ENCODE data around the gene TAS1R3.

GRCh38 chr1:1283821-1284220, 47.3 kb upstream of the TAS1R3 start:
- TF ChIP-seq, protein P1, sequence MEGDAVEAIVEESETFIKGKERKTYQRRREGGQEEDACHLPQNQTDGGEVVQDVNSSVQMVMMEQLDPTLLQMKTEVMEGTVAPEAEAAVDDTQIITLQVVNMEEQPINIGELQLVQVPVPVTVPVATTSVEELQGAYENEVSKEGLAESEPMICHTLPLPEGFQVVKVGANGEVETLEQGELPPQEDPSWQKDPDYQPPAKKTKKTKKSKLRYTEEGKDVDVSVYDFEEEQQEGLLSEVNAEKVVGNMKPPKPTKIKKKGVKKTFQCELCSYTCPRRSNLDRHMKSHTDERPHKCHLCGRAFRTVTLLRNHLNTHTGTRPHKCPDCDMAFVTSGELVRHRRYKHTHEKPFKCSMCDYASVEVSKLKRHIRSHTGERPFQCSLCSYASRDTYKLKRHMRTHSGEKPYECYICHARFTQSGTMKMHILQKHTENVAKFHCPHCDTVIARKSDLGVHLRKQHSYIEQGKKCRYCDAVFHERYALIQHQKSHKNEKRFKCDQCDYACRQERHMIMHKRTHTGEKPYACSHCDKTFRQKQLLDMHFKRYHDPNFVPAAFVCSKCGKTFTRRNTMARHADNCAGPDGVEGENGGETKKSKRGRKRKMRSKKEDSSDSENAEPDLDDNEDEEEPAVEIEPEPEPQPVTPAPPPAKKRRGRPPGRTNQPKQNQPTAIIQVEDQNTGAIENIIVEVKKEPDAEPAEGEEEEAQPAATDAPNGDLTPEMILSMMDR (IDR thresholded peaks at IDR 0.05 in 2 of 3, conservative IDR thresholded peaks at IDR 0.05 in 1 of 3; ENCODE audit: control insufficient read depth in 2 of 3, extremely low read depth in 1 of 3, insufficient read depth in 1 of 3, low read depth in 3 of 3, low read length in 3 of 3), result 0 out of 6 replicates have a peak, but pooled peaks of 1 of the 3 experiments have one; percentile 2
- TF ChIP-seq POLR2A (IDR thresholded peaks at IDR 0.05; ENCODE audit: low read depth, low read length), result no peak
- no peak for TF ChIP-seq TARDBP (IDR thresholded peaks at IDR 0.05; ENCODE audit: borderline replicate concordance)
- TF ChIP-seq, protein P2, sequence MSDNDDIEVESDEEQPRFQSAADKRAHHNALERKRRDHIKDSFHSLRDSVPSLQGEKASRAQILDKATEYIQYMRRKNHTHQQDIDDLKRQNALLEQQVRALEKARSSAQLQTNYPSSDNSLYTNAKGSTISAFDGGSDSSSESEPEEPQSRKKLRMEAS (IDR thresholded peaks at IDR 0.05; ENCODE audit: low read depth, low read length), result no peak
- TF ChIP-seq IRF5 (IDR thresholded peaks at IDR 0.05; ENCODE audit: borderline replicate concordance), result no peak
- no peak for TF ChIP-seq EZH2 (IDR thresholded peaks at IDR 0.05; ENCODE audit: borderline replicate concordance, control insufficient read depth, low read depth, low read length)
- TF ChIP-seq SUZ12 (IDR thresholded peaks at IDR 0.05; ENCODE audit: unreplicated experiment), result no peak
- TF ChIP-seq ZNF622 (IDR thresholded peaks at IDR 0.05), result no peak
- no peak for TF ChIP-seq SP1 (IDR thresholded peaks at IDR 0.05; ENCODE audit: low read depth, low read length)
- TF ChIP-seq EGR1 (IDR thresholded peaks at IDR 0.05; ENCODE audit: borderline replicate concordance in 1 of 2, low read depth in 2 of 2, low read length in 2 of 2), result peak in 1 of 2 experiments; percentile 78; a peak in 2 of 3 replicates
- TF ChIP-seq ZNF217 (IDR thresholded peaks at IDR 0.05), result no peak
- no peak for TF ChIP-seq BMI1 (IDR thresholded peaks at IDR 0.05; ENCODE audit: borderline replicate concordance)
- TF ChIP-seq TCF12 (IDR thresholded peaks at IDR 0.05; ENCODE audit: low read depth, low read length), result no peak
- TF ChIP-seq RBBP5 (conservative IDR thresholded peaks at IDR 0.05), result no peak

All from GM12878 (cell line).